ENCODE measurements around the gene FADS1. TPM values are rescaled to one million over a fixed set of nuclear protein-coding genes. Genes with fewer than 3 reads are reported as not detected.

The FADS1 gene
- total and polyA plus RNA-seq, 4 donors, result 11.8 to 61.1 (median 32.0) TPM

DNA sequence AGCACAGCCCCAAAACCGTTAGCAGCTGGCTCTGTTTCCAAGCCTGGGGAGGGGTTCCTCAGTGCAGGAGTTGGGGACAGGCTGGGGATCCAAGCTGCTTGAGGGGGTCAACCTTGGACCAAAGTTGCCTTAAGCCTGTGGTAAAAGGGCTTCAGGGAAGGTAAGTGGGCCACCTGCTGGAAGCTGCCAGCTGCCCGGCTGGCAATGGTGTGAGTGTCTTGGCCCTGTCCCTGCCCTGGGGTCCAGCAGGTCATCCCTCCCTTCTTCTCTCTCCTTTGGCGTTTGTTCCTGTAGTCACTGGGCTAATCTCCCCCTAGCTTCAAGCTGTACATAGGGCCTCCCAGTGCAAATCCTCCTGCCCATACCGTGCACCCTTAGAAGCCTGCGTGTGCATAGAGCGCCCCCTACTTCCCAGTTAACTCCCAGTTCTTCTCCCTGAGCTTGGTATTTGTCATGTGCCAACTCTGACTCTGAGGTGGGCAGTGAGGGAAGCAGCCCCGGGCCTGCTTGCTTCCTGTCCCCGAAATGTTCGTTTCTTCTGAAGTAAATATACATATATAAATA is 28.8 kb downstream of the FADS1 start:
- H3K36me3 ChIP-seq (ENCODE audit: control insufficient read depth in 1 of 2, insufficient read depth in 2 of 2, low read length in 1 of 2), result peaks cover 0 to 5% of the 10 kb centered on the region in 2 donors
- no peak overlapping the region for H3K4me3 ChIP-seq (ENCODE audit: low read length in 2 of 2)
- no peak for DNase-seq
- H3K27ac ChIP-seq (ENCODE audit: low read depth in 1 of 2, low read length in 2 of 2), result no peak overlapping the region
- ATAC-seq (ENCODE audit: low FRiP score), result no peak
- 33 to 40% methylated on average over 9 of the region's 9 CpGs for WGBS, 2 donors
- no peaks in the 10 kb centered on the region for H3K4me1 ChIP-seq (ENCODE audit: control insufficient read depth in 1 of 2, insufficient read depth in 2 of 2, low read length in 2 of 2)
- intact Hi-C loops (cut with DNase I), result no loop called here
- H3K27me3 ChIP-seq (ENCODE audit: control insufficient read depth in 1 of 2, insufficient read depth in 2 of 2, low read length in 1 of 2), result no peaks in the 10 kb centered on the region
- no peaks in the 10 kb centered on the region for H3K9me3 ChIP-seq (ENCODE audit: control insufficient read depth, low read length)

DNA sequence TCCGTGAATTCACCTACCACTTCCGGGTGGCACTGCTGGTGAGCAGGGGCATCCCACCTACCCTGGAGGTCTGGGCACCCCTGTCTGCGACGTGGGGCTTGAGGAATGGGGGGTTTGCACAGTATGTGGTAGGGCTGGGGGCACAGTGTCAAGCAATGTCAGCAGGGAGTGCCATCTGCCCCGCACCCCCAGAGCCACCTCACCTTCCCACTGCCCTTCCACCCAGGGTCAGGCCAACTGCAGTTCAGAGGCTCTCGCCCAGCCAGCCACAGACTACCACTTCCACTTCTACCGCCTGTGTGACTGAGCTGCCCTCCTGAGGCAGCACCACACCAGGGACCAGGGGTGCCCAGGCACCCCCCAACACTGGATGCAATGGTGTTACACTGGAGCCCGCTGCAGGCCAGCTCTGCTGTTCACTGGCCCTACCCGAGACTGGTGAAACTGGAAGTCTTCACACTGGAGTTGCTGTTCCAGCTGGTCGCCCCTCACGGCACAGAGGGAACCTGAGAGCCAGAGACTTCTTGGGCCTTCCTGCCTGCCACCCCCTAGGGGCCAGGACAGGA is 30.9 kb downstream of the FADS1 start:
- H3K4me1 ChIP-seq (ENCODE audit: control insufficient read depth in 1 of 2, insufficient read depth in 2 of 2, low read length in 2 of 2), result no peaks in the 10 kb centered on the region
- no peak overlapping the region for H3K4me3 ChIP-seq (ENCODE audit: low read length in 2 of 2)
- 78 to 80% methylated on average over 11 of the region's 11 CpGs for WGBS, 2 donors
- no peaks in the 10 kb centered on the region for H3K9me3 ChIP-seq (ENCODE audit: control insufficient read depth, low read length)
- H3K27me3 ChIP-seq (ENCODE audit: control insufficient read depth in 1 of 2, insufficient read depth in 2 of 2, low read length in 1 of 2), result no peaks in the 10 kb centered on the region
- peaks cover 0 to 5% of the 10 kb centered on the region in 2 donors for H3K36me3 ChIP-seq (ENCODE audit: control insufficient read depth in 1 of 2, insufficient read depth in 2 of 2, low read length in 1 of 2)
- ATAC-seq (ENCODE audit: low FRiP score) (no peak), DNase-seq (no peak)
- intact Hi-C loops (cut with DNase I), result no loop called here
- H3K27ac ChIP-seq (ENCODE audit: low read depth in 1 of 2, low read length in 2 of 2), result no peak overlapping the region

DNA sequence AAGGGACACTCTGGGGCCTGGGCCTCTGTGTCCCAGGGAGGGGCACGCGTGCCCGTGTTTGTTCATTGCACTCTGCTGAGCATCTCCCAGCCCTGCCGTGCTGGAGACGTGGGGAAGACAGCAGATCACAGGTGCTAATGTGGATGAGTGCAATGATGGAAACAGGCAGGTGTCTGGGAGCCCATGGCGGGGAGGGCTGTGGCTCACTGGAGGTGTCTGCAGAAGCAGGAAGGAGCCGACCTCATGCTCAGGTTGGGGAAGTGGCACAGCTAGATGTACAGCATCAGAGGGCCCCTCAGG is 32.3 kb downstream of the FADS1 start:
- no peaks in the 10 kb centered on the region for H3K27me3 ChIP-seq (ENCODE audit: control insufficient read depth in 1 of 2, insufficient read depth in 2 of 2, low read length in 1 of 2)
- H3K4me3 ChIP-seq (ENCODE audit: low read length in 2 of 2), result no peak overlapping the region
- peaks cover 0 to 3% of the 10 kb centered on the region in 2 donors for H3K36me3 ChIP-seq (ENCODE audit: control insufficient read depth in 1 of 2, insufficient read depth in 2 of 2, low read length in 1 of 2)
- DNase-seq, result no peak
- WGBS, 2 donors, result 73 to 75% methylated on average over 7 of the region's 7 CpGs
- H3K4me1 ChIP-seq (ENCODE audit: control insufficient read depth in 1 of 2, insufficient read depth in 2 of 2, low read length in 2 of 2), result no peaks in the 10 kb centered on the region
- no peaks in the 10 kb centered on the region for H3K9me3 ChIP-seq (ENCODE audit: control insufficient read depth, low read length)
- intact Hi-C loops (cut with DNase I), result no loop called here
- no peak overlapping the region for H3K27ac ChIP-seq (ENCODE audit: low read depth in 1 of 2, low read length in 2 of 2)
- no peak for ATAC-seq (ENCODE audit: low FRiP score)

DNA sequence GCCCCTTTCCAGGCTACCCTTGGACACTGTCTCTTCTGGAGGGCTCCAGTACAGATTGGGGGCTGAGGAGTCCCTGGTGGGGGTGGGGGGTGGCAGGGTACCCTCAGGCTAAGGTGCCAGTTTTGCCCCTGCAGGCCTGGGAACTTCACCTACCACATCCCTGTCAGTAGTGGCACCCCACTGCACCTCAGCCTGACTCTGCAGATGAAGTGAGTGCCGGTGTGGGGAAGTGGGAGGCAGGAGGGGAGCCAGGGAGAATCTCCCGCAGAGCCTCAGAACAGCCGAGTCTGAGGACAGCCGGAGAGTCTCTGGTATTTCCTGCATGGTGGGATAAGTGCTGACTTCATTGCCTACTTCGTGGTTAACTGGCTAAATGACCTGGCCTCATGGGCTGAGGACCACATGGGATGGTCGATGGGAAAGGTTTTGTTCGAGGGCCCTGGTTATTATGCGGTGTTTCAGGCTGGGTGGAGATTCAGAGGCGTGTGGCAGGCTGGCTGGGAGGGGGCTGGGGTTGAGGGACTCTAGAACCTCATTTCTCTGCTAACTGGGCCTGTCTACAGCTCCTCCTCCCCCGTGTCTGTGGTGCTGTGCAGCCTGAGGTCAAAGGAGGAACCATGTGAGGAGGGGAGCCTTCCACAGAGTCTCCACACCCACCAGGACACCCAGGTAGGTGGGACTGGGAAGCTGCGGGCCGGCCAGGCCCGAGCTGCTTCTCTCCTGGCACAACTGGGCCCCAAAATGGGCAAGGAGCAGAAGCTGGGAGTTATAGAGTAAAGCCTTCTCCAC is 32.9 kb downstream of the FADS1 start:
- no peak for DNase-seq
- WGBS, 2 donors, result 49 to 53% methylated on average over 13 of the region's 13 CpGs
- ATAC-seq (ENCODE audit: low FRiP score), result no peak
- Histone ChIP-seq H3K27ac (ENCODE audit: low read depth in 1 of 2, low read length in 2 of 2) (no peak overlapping the region), H3K4me1 (ENCODE audit: control insufficient read depth in 1 of 2, insufficient read depth in 2 of 2, low read length in 2 of 2) (no peaks in the 10 kb centered on the region), H3K36me3 (ENCODE audit: control insufficient read depth in 1 of 2, insufficient read depth in 2 of 2, low read length in 1 of 2) (peaks cover 0 to 2% of the 10 kb centered on the region in 2 donors), H3K27me3 (ENCODE audit: control insufficient read depth in 1 of 2, insufficient read depth in 2 of 2, low read length in 1 of 2) (no peaks in the 10 kb centered on the region), H3K4me3 (ENCODE audit: low read length in 2 of 2) (no peak overlapping the region), H3K9me3 (ENCODE audit: control insufficient read depth, low read length) (no peaks in the 10 kb centered on the region)
- intact Hi-C loops (cut with DNase I), result no loop called here

DNA sequence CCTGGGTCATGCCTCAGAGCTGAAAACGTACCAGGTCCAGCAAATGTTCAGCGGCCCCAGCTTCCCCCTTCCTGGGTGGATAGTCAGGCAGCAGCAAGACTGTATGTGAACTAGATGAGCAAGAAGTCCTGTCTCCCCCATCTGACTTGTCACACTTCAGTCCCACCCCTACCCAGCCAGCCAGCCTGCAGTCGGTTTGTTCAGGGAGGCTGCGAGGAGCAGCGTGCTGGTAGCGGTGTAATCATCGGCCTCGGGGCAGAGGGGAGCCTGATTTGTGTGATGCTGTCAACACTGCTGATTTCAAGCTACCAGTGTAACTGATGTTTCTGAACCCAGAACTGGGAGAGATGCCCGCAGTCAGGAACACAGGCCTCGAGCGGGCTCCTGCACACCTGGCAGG is 34.0 kb downstream of the FADS1 start:
- no peaks in the 10 kb centered on the region for H3K27me3 ChIP-seq (ENCODE audit: control insufficient read depth in 1 of 2, insufficient read depth in 2 of 2, low read length in 1 of 2)
- H3K4me1 ChIP-seq (ENCODE audit: control insufficient read depth in 1 of 2, insufficient read depth in 2 of 2, low read length in 2 of 2), result no peaks in the 10 kb centered on the region
- H3K9me3 ChIP-seq (ENCODE audit: control insufficient read depth, low read length), result no peaks in the 10 kb centered on the region
- no peak overlapping the region for H3K4me3 ChIP-seq (ENCODE audit: low read length in 2 of 2)
- 76 to 77% methylated on average over 11 of the region's 11 CpGs for WGBS, 2 donors
- ATAC-seq (ENCODE audit: low FRiP score), result no peak
- no peak for DNase-seq
- intact Hi-C loops (cut with DNase I), result no loop called here
- peaks cover 0 to 2% of the 10 kb centered on the region in 2 donors for H3K36me3 ChIP-seq (ENCODE audit: control insufficient read depth in 1 of 2, insufficient read depth in 2 of 2, low read length in 1 of 2)
- no peak overlapping the region for H3K27ac ChIP-seq (ENCODE audit: low read depth in 1 of 2, low read length in 2 of 2)

DNA sequence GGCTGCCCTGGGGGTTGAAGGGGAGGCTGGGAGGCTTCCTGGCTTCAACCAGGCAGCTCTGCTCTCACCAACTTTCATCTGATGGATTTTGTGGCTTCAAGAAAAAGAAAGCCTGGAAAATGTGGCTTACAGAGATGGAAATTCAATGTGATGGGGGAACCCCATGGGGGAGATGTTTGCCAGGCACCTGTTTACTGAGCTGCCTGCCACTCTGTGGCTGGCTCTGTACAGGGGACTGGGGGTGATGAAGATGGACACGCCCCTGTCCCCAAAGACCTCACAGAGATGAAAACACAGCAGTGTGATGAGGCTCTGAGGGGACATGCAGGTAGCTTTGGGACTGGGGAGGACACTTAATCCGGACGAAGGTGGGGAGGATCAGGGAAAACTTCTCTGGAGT is 34.5 kb downstream of the FADS1 start:
- no peaks in the 10 kb centered on the region for H3K27me3 ChIP-seq (ENCODE audit: control insufficient read depth in 1 of 2, insufficient read depth in 2 of 2, low read length in 1 of 2)
- DNase-seq, result no peak
- H3K27ac ChIP-seq (ENCODE audit: low read depth in 1 of 2, low read length in 2 of 2), result no peak overlapping the region
- intact Hi-C loops (cut with DNase I), result no loop called here
- no peak overlapping the region for H3K4me3 ChIP-seq (ENCODE audit: low read length in 2 of 2)
- WGBS, 2 donors, result 86 to 87% methylated on average over 3 of the region's 3 CpGs
- ATAC-seq (ENCODE audit: low FRiP score), result no peak
- peaks cover 0 to 2% of the 10 kb centered on the region in 2 donors for H3K36me3 ChIP-seq (ENCODE audit: control insufficient read depth in 1 of 2, insufficient read depth in 2 of 2, low read length in 1 of 2)
- no peaks in the 10 kb centered on the region for H3K4me1 ChIP-seq (ENCODE audit: control insufficient read depth in 1 of 2, insufficient read depth in 2 of 2, low read length in 2 of 2)
- H3K9me3 ChIP-seq (ENCODE audit: control insufficient read depth, low read length), result no peaks in the 10 kb centered on the region

DNA sequence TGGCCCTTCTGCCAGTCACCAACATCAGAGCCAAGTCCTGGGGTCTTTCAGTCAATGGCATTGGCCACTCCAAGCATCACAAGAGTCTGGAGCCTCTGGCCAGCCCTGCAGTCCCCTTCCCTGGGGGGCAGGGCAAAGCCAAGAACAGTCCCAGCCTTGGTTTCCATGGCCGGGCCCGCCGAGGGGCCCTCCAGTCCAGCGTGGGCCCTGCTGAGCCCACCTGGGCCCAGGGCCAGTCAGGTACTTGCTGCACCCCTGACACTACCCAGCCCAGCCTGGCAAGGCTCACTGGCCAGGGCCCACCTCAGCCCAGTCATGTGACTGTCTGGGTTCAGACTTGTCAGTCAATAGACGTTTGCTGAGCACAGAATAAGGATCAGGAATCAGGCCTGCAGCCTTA is 35.2 kb downstream of the FADS1 start:
- ATAC-seq (ENCODE audit: low FRiP score) (no peak), DNase-seq (no peak)
- H3K27ac ChIP-seq (ENCODE audit: low read depth in 1 of 2, low read length in 2 of 2), result no peak overlapping the region
- no peaks in the 10 kb centered on the region for H3K4me1 ChIP-seq (ENCODE audit: control insufficient read depth in 1 of 2, insufficient read depth in 2 of 2, low read length in 2 of 2)
- intact Hi-C loops (cut with DNase I), result no loop called here
- no peak overlapping the region for H3K4me3 ChIP-seq (ENCODE audit: low read length in 2 of 2)
- H3K9me3 ChIP-seq (ENCODE audit: control insufficient read depth, low read length), result no peaks in the 10 kb centered on the region
- H3K27me3 ChIP-seq (ENCODE audit: control insufficient read depth in 1 of 2, insufficient read depth in 2 of 2, low read length in 1 of 2), result no peaks in the 10 kb centered on the region
- no peaks in the 10 kb centered on the region for H3K36me3 ChIP-seq (ENCODE audit: control insufficient read depth in 1 of 2, insufficient read depth in 2 of 2, low read length in 1 of 2)
- 68 to 75% methylated on average over 5 of the region's 5 CpGs for WGBS, 2 donors

DNA sequence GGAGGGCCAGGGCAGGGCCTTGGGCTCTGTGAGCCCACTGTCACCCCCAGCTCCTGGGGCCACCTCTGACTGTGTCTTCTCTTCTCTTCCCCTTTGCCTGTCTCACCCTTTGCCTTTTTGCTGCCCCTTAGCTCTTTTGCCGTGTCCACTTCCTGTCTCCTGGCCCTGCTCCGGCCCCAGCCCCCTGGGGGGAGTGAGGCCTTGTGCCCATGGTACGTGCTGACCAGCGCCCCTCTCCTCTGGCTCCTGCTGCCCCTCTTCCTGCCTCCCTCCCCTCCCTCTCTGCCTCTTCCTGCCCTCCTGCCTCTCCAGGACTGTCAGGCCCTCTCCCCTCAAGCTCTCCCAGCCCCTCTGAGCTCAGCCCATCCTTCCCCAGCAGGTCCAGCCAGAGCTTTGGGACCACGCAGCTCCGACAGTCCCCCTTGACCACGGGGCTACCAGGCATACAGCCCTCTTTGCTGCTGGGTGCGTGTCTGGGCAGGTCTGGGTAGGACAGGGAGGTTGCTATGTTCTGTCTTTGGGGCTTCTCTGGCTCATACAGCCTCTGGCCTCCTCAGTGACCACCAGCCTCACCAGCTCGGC is 36.1 kb downstream of the FADS1 start:
- Histone ChIP-seq H3K4me3 (ENCODE audit: low read length in 2 of 2) (no peak overlapping the region), H3K4me1 (ENCODE audit: control insufficient read depth in 1 of 2, insufficient read depth in 2 of 2, low read length in 2 of 2) (no peaks in the 10 kb centered on the region), H3K9me3 (ENCODE audit: control insufficient read depth, low read length) (no peaks in the 10 kb centered on the region), H3K36me3 (ENCODE audit: control insufficient read depth in 1 of 2, insufficient read depth in 2 of 2, low read length in 1 of 2) (no peaks in the 10 kb centered on the region), H3K27me3 (ENCODE audit: control insufficient read depth in 1 of 2, insufficient read depth in 2 of 2, low read length in 1 of 2) (no peaks in the 10 kb centered on the region), H3K27ac (ENCODE audit: low read depth in 1 of 2, low read length in 2 of 2) (no peak overlapping the region)
- DNase-seq (no peak), ATAC-seq (ENCODE audit: low FRiP score) (no peak)
- WGBS, 2 donors, result 81 to 84% methylated on average over 8 to 9 of the region's 9 CpGs
- intact Hi-C loops (cut with DNase I), result no loop called here
